Activated CD4-positive, alpha-beta T cell treated with anti-CD3 and anti-CD28 coated beads for 4 hours (primary cell): ENCODE data around the gene ENTR1.

ENCODE experiments used
- DNase-seq, 2 donors: peaks; one replicate each; pipeline ENCODE4 v3.0.0-alpha.2; 2020

The ENTR1 gene

GRCh38 chr9:136359774-136360718 lies 50.4 kb downstream of the ENTR1 start:
- no peak for DNase-seq

GRCh38 chr9:136358888-136359287 lies 51.5 kb downstream of the ENTR1 start:
- DNase-seq, result no peak

GRCh38 chr9:136358016-136358415 lies 52.4 kb downstream of the ENTR1 start:
- no peak for DNase-seq

- no peak for DNase-seq
Measured at GRCh38 chr9:136357202-136357725, 53.1 kb downstream of the ENTR1 start.

- DNase-seq, result no peak
Measured at GRCh38 chr9:136355616-136356557, 54.5 kb downstream of the ENTR1 start.

- no peak for DNase-seq
Measured at GRCh38 chr9:136354592-136355085, 55.8 kb downstream of the ENTR1 start.

GRCh38 chr9:136353757-136354488 lies 56.5 kb downstream of the ENTR1 start:
- DNase-seq, result no peak

- DNase-seq, result no peak
Measured at GRCh38 chr9:136353088-136353487, 57.3 kb downstream of the ENTR1 start.

- DNase-seq, result no peak
Measured at GRCh38 chr9:136352682-136353081, 57.7 kb downstream of the ENTR1 start.
